H9 (cell line): ENCODE measurements around the gene HDLBP. TPM values are rescaled to one million over a fixed set of nuclear protein-coding genes. Genes with fewer than 3 reads are reported as not detected.

ENCODE experiments used
- DNase-seq: peaks from one replicate; pipeline ENCODE4 v3.0.0-alpha.2; 2017
- H2AFZ ChIP-seq: one replicate; pipeline ENCODE4 v1.6.1; 2013; ENCODE audit warnings: mild to moderate bottlenecking, low read length, control low read depth, moderate library complexity
- H2AK5ac ChIP-seq: 2 replicates; pipeline ENCODE4 v1.6.1; 2013; ENCODE audit warnings: low read length, control low read depth, mixed read lengths; ENCODE audit not compliant: insufficient read length
- H2BK120ac ChIP-seq: one replicate; pipeline ENCODE4 v1.6.1; 2013; ENCODE audit warnings: low read depth, mild to moderate bottlenecking, low read length, control low read depth, inconsistent platforms; ENCODE audit not compliant: poor library complexity, severe bottlenecking
- H2BK12ac ChIP-seq: 2 replicates; pipeline ENCODE4 v1.6.1; 2013; ENCODE audit warnings: low read length, control low read depth, mixed read lengths, low read depth; ENCODE audit not compliant: insufficient read length
- H2BK15ac ChIP-seq: 2 replicates; pipeline ENCODE4 v1.6.1; 2013; ENCODE audit warnings: low read depth, low read length, control low read depth
- H2BK20ac ChIP-seq: one replicate; pipeline ENCODE4 v1.6.1; 2013; ENCODE audit warnings: low read depth, mild to moderate bottlenecking, low read length, control low read depth, inconsistent platforms; ENCODE audit not compliant: poor library complexity, severe bottlenecking
- H2BK5ac ChIP-seq: 2 replicates; pipeline ENCODE4 v1.6.1; 2013; ENCODE audit warnings: low read length, control low read depth, mixed read lengths; ENCODE audit not compliant: insufficient read length
- H3K14ac ChIP-seq: 2 replicates; pipeline ENCODE4 v1.6.1; 2013; ENCODE audit warnings: low read length, control low read depth; ENCODE audit not compliant: insufficient read depth
- H3K18ac ChIP-seq: 2 replicates; pipeline ENCODE4 v1.6.1; 2013; ENCODE audit warnings: low read depth, mild to moderate bottlenecking, mixed read lengths, low read length, control low read depth; ENCODE audit not compliant: insufficient read length
- H3K23ac ChIP-seq: 2 replicates; pipeline ENCODE4 v1.6.1; 2013; ENCODE audit warnings: low read length, control low read depth, mixed read lengths, low read depth; ENCODE audit not compliant: insufficient read length
- H3K23me2 ChIP-seq: 2 replicates; pipeline ENCODE4 v1.6.1; 2013; ENCODE audit warnings: low read depth, mild to moderate bottlenecking, mixed read lengths, low read length, control low read depth; ENCODE audit not compliant: insufficient read length, poor library complexity, severe bottlenecking
- H3K27ac ChIP-seq: 2 replicates; pipeline ENCODE4 v1.5.1; 2013; ENCODE audit warnings: low read length, control low read depth, mixed read lengths, low read depth; ENCODE audit not compliant: insufficient read length
- H3K27me3 ChIP-seq: 2 replicates; pipeline ENCODE4 v1.6.1; 2013; ENCODE audit warnings: low read length, control low read depth, inconsistent platforms; ENCODE audit not compliant: insufficient read depth
- H3K4ac ChIP-seq: 2 replicates; pipeline ENCODE4 v1.6.1; 2013; ENCODE audit warnings: low read depth, mild to moderate bottlenecking, control low read depth, inconsistent platforms, low read length, moderate library complexity
- H3K4me1 ChIP-seq: 2 replicates; pipeline ENCODE4 v1.6.1; 2013; ENCODE audit warnings: low read length, control low read depth, inconsistent platforms; ENCODE audit not compliant: insufficient read depth
- H3K4me2 ChIP-seq: 2 replicates; pipeline ENCODE4 v1.6.1; 2013; ENCODE audit warnings: low read length, control low read depth, mixed read lengths; ENCODE audit not compliant: insufficient read length, insufficient read depth
- H3K56ac ChIP-seq: 2 replicates; pipeline ENCODE4 v1.6.1; 2013; ENCODE audit warnings: low read depth, mild to moderate bottlenecking, mixed read lengths, low read length, control low read depth; ENCODE audit not compliant: insufficient read length
- H3K79me1 ChIP-seq: 2 replicates; pipeline ENCODE4 v1.6.1; 2013; ENCODE audit warnings: low read depth, mild to moderate bottlenecking, moderate library complexity, low read length, control low read depth, inconsistent platforms; ENCODE audit not compliant: insufficient read depth, poor library complexity, severe bottlenecking
- H3K79me2 ChIP-seq: 2 replicates; pipeline ENCODE4 v1.6.1; 2013; ENCODE audit warnings: low read length, control low read depth, inconsistent platforms; ENCODE audit not compliant: insufficient read depth
- H3K9ac ChIP-seq: 2 replicates; pipeline ENCODE4 v1.6.1; 2013; ENCODE audit warnings: low read length, control low read depth, mixed read lengths; ENCODE audit not compliant: insufficient read length; ENCODE audit errors: extremely low read depth
- H3K9me3 ChIP-seq: one replicate; pipeline ENCODE4 v1.6.1; 2013; ENCODE audit warnings: low read depth, low read length, inconsistent platforms; ENCODE audit not compliant: control insufficient read depth
- H3T11ph ChIP-seq: one replicate; pipeline ENCODE4 v1.6.1; 2013; ENCODE audit warnings: mild to moderate bottlenecking, low read length, control low read depth, inconsistent platforms
- H4K20me1 ChIP-seq: one replicate; pipeline ENCODE4 v1.6.1; 2013; ENCODE audit not compliant: control insufficient read depth, insufficient read length, insufficient read depth
- H4K5ac ChIP-seq: 2 replicates; pipeline ENCODE4 v1.6.1; 2013; ENCODE audit warnings: low read depth, mild to moderate bottlenecking, mixed read lengths, low read length, control low read depth; ENCODE audit not compliant: insufficient read length
- H4K8ac ChIP-seq: replicated peaks from 2 replicates; pipeline ENCODE4 v1.6.1; 2013; ENCODE audit warnings: low read length, control low read depth, mixed read lengths, low read depth; ENCODE audit not compliant: insufficient read length
- H4K91ac ChIP-seq: 2 replicates; pipeline ENCODE4 v1.6.1; 2013; ENCODE audit warnings: low read depth, mild to moderate bottlenecking, moderate library complexity, mixed read lengths, low read length, control low read depth; ENCODE audit not compliant: insufficient read length
- H3K27ac Mint-ChIP-seq, 3 experiments: 2 replicates in 2 of 3; 3 replicates in 1 of 3; pipeline ENCODE4 v1.8.0; 2020 to 2021; ENCODE audit warnings: mixed read lengths in 3 of 3, mild to moderate bottlenecking in 1 of 3, moderate library complexity in 1 of 3
- H3K27me3 Mint-ChIP-seq: 2 replicates; pipeline ENCODE4 v1.8.0; 2021; ENCODE audit warnings: low read depth, mild to moderate bottlenecking, moderate library complexity, mixed read lengths
- H3K36me3 Mint-ChIP-seq, 3 experiments: 2 replicates in 2 of 3; 3 replicates in 1 of 3; pipeline ENCODE4 v1.8.0; 2020 to 2021; ENCODE audit warnings: low read depth in 3 of 3, mixed read lengths in 3 of 3; ENCODE audit not compliant: insufficient read depth in 1 of 3
- H3K4me1 Mint-ChIP-seq, 2 experiments: 2 replicates each; pipeline ENCODE4 v1.8.0; 2020; ENCODE audit warnings: mixed read lengths in 2 of 2
- H3K4me3 Mint-ChIP-seq, 2 experiments: 2 replicates in 1 of 2; 3 replicates in 1 of 2; pipeline ENCODE4 v1.8.0; 2020 to 2021; ENCODE audit warnings: mild to moderate bottlenecking in 2 of 2, mixed read lengths in 2 of 2, moderate library complexity in 1 of 2
- H3K9me3 Mint-ChIP-seq, 2 experiments: 2 replicates in 1 of 2; 3 replicates in 1 of 2; pipeline ENCODE4 v1.8.0; 2020; ENCODE audit warnings: mild to moderate bottlenecking in 2 of 2, mixed read lengths in 2 of 2, moderate library complexity in 1 of 2
- WGBS: extraction: QIAGEN DNeasy Blood & Tissue Kit; methylation state at CpG from one replicate; pipeline ENCODE4 v1.1.7; 2013; ENCODE audit warnings: missing lambda C conversion rate, low lambda C conversion rate, mixed read lengths; ENCODE audit not compliant: insufficient read length; ENCODE audit errors: extremely low coverage; 5-methylcytosine and 5-hydroxymethylcytosine counted together
- total RNA-seq: library from RNA; stranded (reverse); gene quantifications from 2 replicates; pipeline ENCODE4 v1.2.1, GENCODE V29; 2021
- TF ChIP-seq, protein P1 (sequence below): fragments of 200-600 bp; sonication (generic); conservative IDR thresholded peaks from 3 replicates; pipeline ENCODE4 v1.8.0; 2021; ENCODE audit warnings: antibody characterized with exemption, mild to moderate bottlenecking

HDLBP gene
- total RNA-seq, 1 experiment from 2014 or later, result 364 TPM

DNA sequence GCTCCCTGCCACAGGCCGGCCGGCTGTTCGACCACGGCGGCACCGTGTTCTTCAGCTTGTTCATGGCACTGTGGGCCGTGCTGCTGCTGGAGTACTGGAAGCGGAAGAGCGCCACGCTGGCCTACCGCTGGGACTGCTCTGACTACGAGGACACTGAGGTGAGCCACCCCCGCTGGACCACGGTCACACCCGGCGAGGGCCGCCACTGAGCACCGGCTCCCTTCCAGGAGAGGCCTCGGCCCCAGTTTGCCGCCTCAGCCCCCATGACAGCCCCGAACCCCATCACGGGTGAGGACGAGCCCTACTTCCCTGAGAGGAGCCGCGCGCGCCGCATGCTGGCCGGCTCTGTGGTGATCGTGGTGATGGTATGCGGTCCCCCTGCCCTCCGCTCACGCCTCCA lies 106.2 kb downstream of the HDLBP start:
- Mint-ChIP-seq H3K36me3 (no peaks in the 10 kb centered on the region; a peak in 1 of 7 replicates), H3K4me3 (no peak overlapping the region), H3K27me3 (peaks cover 5% of the 10 kb centered on the region), H3K27ac (no peak overlapping the region), H3K4me1 (peaks cover 9% of the 10 kb centered on the region in 2 experiments), H3K9me3 (no peaks in the 10 kb centered on the region)
- H3K27ac ChIP-seq, result no peak overlapping the region
- H2BK20ac ChIP-seq, result no peak overlapping the region
- no peak overlapping the region for H2BK12ac ChIP-seq
- H3K4me2 ChIP-seq, result no peak overlapping the region
- no peaks in the 10 kb centered on the region for H3K4me1 ChIP-seq
- H3K9ac ChIP-seq, result no peak overlapping the region
- no peak for DNase-seq
- H3K23ac ChIP-seq, result no peak overlapping the region
- H4K20me1 ChIP-seq, result no peaks in the 10 kb centered on the region
- no CpG with 5 or more reads among the region's 33 CpGs for WGBS
- no peak overlapping the region for H2AK5ac ChIP-seq
- H4K5ac ChIP-seq, result no peak overlapping the region
- no peak overlapping the region for H2BK120ac ChIP-seq
- H4K8ac ChIP-seq, result no peak overlapping the region
- H3K79me2 ChIP-seq, result no peaks in the 10 kb centered on the region
- TF ChIP-seq, protein P1, sequence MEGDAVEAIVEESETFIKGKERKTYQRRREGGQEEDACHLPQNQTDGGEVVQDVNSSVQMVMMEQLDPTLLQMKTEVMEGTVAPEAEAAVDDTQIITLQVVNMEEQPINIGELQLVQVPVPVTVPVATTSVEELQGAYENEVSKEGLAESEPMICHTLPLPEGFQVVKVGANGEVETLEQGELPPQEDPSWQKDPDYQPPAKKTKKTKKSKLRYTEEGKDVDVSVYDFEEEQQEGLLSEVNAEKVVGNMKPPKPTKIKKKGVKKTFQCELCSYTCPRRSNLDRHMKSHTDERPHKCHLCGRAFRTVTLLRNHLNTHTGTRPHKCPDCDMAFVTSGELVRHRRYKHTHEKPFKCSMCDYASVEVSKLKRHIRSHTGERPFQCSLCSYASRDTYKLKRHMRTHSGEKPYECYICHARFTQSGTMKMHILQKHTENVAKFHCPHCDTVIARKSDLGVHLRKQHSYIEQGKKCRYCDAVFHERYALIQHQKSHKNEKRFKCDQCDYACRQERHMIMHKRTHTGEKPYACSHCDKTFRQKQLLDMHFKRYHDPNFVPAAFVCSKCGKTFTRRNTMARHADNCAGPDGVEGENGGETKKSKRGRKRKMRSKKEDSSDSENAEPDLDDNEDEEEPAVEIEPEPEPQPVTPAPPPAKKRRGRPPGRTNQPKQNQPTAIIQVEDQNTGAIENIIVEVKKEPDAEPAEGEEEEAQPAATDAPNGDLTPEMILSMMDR, result no peak
- no peak overlapping the region; the same call in 1 of the 2 replicates for H3K14ac ChIP-seq
- no peaks in the 10 kb centered on the region for H3K9me3 ChIP-seq
- no peak overlapping the region for H3K4ac ChIP-seq
- no peak overlapping the region for H3K18ac ChIP-seq
- H2AFZ ChIP-seq, result no peak overlapping the region
- H3K23me2 ChIP-seq, result peaks cover 4% of the 10 kb centered on the region
- H3K79me1 ChIP-seq, result no peaks in the 10 kb centered on the region
- H3K27me3 ChIP-seq, result no peaks in the 10 kb centered on the region
- no peak overlapping the region for H4K91ac ChIP-seq
- H3T11ph ChIP-seq, result no peak overlapping the region
- no peak overlapping the region for H3K56ac ChIP-seq
- H2BK15ac ChIP-seq, result no peak overlapping the region
- H2BK5ac ChIP-seq, result no peak overlapping the region
